Right atrium auricular region (tissue), 2 donors: ENCODE measurements around the gene EML6. TPM values are rescaled to one million over a fixed set of nuclear protein-coding genes. Genes with fewer than 3 reads are reported as not detected.

ENCODE experiments used
- DNase-seq: peaks from one replicate; pipeline ENCODE4 v3.0.0-alpha.2; 2019; ENCODE audit warnings: low spot score
- H3K27ac ChIP-seq, 2 donors: fragments of 200-600 bp; sonication (generic); 1 replicate in 1 of 2; 2 replicates in 1 of 2; pipeline ENCODE4 v1.5.1; 2016 to 2019
- H3K27me3 ChIP-seq, 2 donors: fragments of 200-600 bp; sonication (generic); one replicate each; pipeline versions ENCODE4 v1.5.1 to v1.6.0; 2017 to 2019
- H3K36me3 ChIP-seq: fragments of 200-600 bp; sonication (generic); one replicate; pipeline ENCODE4 v1.5.1; 2016
- H3K4me1 ChIP-seq, 2 donors: fragments of 200-600 bp; sonication (generic); one replicate each; pipeline versions ENCODE4 v1.5.1 to v1.6.0; 2017 to 2019
- H3K4me3 ChIP-seq, 2 donors: fragments of 200-600 bp; sonication (generic); 1 replicate in 1 of 2; 2 replicates in 1 of 2; pipeline ENCODE4 v1.5.1; 2017 to 2019; ENCODE audit warnings: mild to moderate bottlenecking in 1 of 2, moderate library complexity in 1 of 2
- H3K9me3 ChIP-seq, 2 donors: fragments of 200-600 bp; sonication (generic); one replicate each; pipeline ENCODE4 v1.5.1; 2019
- CTCF ChIP-seq, 2 donors: fragments of 200-600 bp; sonication (generic); IDR thresholded peaks; one replicate each; pipeline ENCODE4 v1.5.1; 2019; ENCODE audit warnings: antibody characterized with exemption in 2 of 2
- total RNA-seq, 2 donors: library from RNA; depleted of rRNA; stranded (reverse); fragments of >200 nt; gene quantifications; one replicate each; pipeline ENCODE4 v1.1.0, GENCODE V29; 2016

Gene EML6
- total RNA-seq, 2 donors from 2014 or later = 1.1 to 1.2 TPM

- H3K9me3 ChIP-seq = peaks cover 4 to 17% of the 10 kb centered on the region in 2 donors
- no peaks in the 10 kb centered on the region for H3K4me1 ChIP-seq
- H3K27me3 ChIP-seq = no peaks in the 10 kb centered on the region
- no peak overlapping the region for H3K27ac ChIP-seq
- DNase-seq = no peak
- H3K36me3 ChIP-seq = no peaks in the 10 kb centered on the region
- no peak overlapping the region for H3K4me3 ChIP-seq
- no peak for TF ChIP-seq CTCF (IDR thresholded peaks at IDR 0.05)
Observed at GRCh38 chr2:54898456-54899226, 175.2 kb downstream of the EML6 start.

DNA sequence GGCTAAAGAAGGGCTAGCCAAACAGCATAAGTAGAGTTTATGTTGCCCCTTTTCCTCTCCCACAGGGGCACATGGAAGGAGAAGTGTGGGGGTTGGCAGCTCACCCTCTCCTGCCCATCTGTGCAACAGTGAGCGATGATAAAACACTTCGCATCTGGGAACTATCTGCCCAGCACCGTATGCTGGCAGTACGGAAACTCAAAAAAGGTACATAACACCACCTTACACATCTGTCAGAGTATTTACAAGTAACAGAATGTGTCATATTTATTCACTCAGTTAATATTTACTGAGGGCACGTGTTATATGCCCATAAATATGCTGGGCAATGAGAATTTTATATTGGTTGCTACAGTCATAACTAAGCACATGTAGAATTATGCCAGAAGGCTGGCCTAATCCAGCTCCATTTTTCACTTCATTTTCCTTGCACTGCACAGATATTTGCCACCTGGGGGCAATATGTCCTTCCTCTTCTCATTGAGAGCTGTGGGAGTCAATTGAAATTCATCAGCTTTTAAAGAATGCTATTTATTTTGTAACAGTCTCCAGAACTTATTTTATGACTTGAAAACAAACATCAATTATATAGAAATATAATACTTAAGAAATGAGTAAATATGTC, 176.2 kb downstream of the EML6 start:
- Histone ChIP-seq H3K9me3 (peaks cover 4 to 14% of the 10 kb centered on the region in 2 donors), H3K4me1 (no peaks in the 10 kb centered on the region), H3K27me3 (no peaks in the 10 kb centered on the region), H3K4me3 (no peak overlapping the region), H3K36me3 (no peaks in the 10 kb centered on the region), H3K27ac (no peak overlapping the region)
- peak; percentile 27 to 65 for TF ChIP-seq CTCF (IDR thresholded peaks at IDR 0.05)
- DNase-seq = no peak

GRCh38 chr2:54901224-54901986, 177.9 kb downstream of the EML6 start:
- H3K36me3 ChIP-seq = no peaks in the 10 kb centered on the region
- no peaks in the 10 kb centered on the region for H3K9me3 ChIP-seq
- H3K4me3 ChIP-seq = no peak overlapping the region
- H3K27ac ChIP-seq = no peak overlapping the region
- no peak for TF ChIP-seq CTCF (IDR thresholded peaks at IDR 0.05)
- H3K27me3 ChIP-seq = no peaks in the 10 kb centered on the region
- DNase-seq = no peak
- no peaks in the 10 kb centered on the region for H3K4me1 ChIP-seq

DNA sequence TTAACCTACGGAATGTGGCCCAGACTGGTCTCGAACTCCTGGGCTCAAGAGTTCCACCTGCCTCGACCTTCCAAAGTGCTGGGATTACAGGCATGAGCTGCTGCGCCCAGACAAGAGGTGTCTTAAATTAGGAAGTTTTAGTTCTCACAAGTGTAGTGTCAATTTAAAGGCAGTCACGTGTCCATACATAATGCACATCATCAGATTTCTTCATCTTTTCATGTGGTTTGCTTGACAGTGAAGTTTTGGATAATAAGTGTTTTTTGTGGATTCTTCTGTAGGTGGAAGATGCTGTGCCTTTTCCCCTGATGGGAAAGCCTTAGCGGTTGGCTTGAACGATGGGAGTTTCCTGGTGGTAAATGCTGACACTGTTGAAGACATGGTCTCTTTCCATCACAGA, 179.3 kb downstream of the EML6 start:
- H3K4me3 ChIP-seq = no peak overlapping the region
- no peaks in the 10 kb centered on the region for H3K9me3 ChIP-seq
- H3K27me3 ChIP-seq = no peaks in the 10 kb centered on the region
- H3K27ac ChIP-seq = no peak overlapping the region
- no peaks in the 10 kb centered on the region for H3K4me1 ChIP-seq
- TF ChIP-seq CTCF (IDR thresholded peaks at IDR 0.05) = no peak
- no peaks in the 10 kb centered on the region for H3K36me3 ChIP-seq
- no peak for DNase-seq

GRCh38 chr2:54903736-54904554, 180.5 kb downstream of the EML6 start:
- Histone ChIP-seq H3K9me3 (no peaks in the 10 kb centered on the region), H3K4me3 (no peak overlapping the region), H3K27me3 (no peaks in the 10 kb centered on the region), H3K36me3 (no peaks in the 10 kb centered on the region), H3K4me1 (no peaks in the 10 kb centered on the region), H3K27ac (no peak overlapping the region)
- DNase-seq = peak; percentile 60
- no peak for TF ChIP-seq CTCF (IDR thresholded peaks at IDR 0.05)
